Anterior cingulate cortex (tissue), 58 donors: ENCODE results near the gene BLZF1.
"Not testable (repeated sequence)": the region's sequence is repeated elsewhere in the genome, so short reads cannot be mapped to it uniquely, and the experiment has no call there.

ENCODE experiments used
- DNase-seq, 58 donors: peaks; one replicate each; lab custom pipeline; 2025; lab: John Stamatoyannopoulos, UW

Gene BLZF1, protein sequence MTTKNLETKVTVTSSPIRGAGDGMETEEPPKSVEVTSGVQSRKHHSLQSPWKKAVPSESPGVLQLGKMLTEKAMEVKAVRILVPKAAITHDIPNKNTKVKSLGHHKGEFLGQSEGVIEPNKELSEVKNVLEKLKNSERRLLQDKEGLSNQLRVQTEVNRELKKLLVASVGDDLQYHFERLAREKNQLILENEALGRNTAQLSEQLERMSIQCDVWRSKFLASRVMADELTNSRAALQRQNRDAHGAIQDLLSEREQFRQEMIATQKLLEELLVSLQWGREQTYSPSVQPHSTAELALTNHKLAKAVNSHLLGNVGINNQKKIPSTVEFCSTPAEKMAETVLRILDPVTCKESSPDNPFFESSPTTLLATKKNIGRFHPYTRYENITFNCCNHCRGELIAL

DNA sequence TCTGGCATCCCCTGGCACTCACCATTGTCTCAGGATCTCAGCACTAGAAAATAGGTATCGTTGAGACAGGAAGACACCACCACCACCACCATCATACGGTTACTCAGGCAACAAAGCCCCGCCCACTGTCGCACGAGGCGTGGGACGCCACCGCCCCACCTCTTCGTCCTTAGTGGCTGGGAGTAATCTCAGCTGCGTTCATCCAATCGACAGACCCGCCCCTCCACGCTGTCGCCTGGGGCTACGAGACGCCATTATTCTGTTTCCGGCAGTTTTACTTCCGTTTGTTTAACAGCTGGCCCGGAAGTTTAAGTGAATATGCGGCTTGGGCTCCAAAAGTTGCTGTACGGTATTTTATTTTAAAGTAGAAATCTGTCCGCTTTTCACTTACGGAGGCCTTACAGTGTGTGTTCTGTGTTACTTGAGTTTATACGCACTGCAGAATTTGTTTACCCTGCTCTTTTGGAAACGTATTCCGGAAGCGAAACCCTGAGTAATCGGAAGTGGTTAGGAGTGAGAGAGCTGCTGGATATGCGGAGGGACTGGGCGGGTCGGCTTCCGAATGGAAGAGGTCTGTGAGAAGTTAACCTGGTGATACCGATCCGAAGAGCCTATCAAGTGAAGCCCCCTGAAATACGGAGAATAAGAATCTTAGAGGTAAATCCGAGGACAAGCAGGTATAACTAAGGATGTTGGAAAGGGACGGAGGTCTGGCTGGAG, at the start of gene BLZF1, which contains the start of gene NME7:
BLZF1 (plus strand) TSS at position 510 of the 720 bp plus-strand sequence. CDS start 1,328 bp downstream, outside the sequence.
NME7 (minus strand) TSS at position 112 of the 720 bp plus-strand sequence; CDS start at position 25, 87 bp downstream.
- peak; percentile 68 to 97 (median 92) for DNase-seq

DNA sequence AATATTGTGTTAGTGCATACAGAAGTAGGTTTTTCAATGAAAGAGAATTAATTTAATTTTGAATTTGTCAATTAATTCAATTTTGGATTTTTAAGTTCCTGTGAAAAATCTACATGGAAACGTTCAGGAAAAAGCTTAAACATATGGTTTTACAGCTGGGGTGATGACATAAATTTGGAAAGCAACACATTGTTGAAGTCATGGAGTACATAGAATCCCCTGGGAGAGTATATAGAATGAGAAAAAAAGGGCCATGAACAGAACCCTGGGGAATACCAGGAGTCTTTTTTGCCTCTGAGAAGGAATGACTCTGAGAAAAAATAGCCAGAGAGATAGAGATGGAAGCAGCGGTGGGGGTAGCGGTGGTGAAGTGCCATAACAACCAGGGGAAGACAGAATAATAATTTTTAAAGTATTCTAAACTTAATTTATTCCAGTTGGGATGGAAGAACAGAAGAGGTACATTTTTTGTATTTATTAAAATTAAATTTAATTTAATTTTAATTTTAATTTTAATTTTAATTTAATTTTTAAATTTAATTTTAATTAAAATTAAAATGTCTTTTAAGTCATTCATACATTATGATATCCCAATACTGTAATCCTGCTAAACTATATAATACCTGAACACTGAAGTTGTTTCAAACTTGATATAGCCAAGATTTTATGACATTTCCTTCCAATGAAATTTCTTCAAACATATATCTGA, 49.3 kb upstream of the BLZF1 start:
- DNase-seq = peak in 1 of 58 donors; percentile 7

DNA sequence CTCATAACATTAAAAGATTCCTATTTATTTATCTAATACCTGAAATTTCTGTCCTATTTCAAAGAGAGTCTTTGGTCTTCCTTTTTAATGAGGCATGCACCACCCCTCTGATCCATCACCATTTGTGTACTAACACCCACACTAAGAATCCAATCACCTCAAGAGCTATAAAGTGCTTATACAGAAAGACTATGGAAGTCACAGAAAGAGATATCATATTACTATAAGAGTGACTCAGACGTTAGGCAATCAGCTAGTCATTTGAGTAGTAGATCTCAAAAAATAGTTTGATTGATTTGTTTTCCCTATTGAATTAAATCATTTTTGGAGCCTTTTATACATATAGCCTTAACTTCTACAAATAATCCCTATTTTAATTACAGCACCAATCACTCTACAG, 46.5 kb upstream of the BLZF1 start:
- no peak for DNase-seq

DNA sequence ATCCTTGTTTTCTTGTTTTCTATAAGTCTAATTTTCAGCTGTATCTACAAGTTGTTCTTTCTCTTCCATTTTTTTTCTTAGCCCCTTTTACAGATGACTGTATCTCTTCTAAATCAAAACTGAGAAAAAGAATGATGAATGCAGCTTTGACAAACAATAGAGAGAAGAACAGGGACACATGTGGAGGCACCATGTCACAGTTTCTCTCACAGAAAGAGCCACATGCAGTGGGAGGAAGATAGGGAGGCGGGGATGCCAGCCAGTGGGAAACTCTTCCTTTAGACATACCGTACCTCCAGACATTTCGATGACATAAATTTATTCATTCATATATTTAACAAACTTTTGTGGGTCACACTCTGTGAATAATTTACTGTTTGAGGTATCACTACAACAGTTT, 45.9 kb upstream of the BLZF1 start:
- no peak for DNase-seq

DNA sequence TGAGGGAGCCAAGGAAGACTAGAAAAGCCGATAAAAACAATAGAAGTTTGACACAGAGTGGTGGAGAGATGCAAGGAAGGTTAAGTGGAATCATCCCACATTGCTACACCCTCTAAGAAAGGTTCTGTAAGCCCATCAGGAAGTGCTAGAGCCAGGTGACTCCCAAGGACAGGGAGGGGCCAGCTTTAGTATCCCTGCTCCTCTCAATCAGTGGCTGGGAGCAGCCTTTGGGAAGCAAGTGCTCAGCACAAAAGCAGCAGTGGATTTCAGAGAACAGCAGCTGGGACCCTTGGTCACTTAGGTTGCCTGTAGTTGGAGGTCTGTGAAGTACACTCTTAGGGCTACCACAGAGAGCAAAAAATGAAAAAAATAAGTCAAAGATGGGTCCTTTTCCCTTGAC, 42.9 kb upstream of the BLZF1 start:
- DNase-seq = no peak

DNA sequence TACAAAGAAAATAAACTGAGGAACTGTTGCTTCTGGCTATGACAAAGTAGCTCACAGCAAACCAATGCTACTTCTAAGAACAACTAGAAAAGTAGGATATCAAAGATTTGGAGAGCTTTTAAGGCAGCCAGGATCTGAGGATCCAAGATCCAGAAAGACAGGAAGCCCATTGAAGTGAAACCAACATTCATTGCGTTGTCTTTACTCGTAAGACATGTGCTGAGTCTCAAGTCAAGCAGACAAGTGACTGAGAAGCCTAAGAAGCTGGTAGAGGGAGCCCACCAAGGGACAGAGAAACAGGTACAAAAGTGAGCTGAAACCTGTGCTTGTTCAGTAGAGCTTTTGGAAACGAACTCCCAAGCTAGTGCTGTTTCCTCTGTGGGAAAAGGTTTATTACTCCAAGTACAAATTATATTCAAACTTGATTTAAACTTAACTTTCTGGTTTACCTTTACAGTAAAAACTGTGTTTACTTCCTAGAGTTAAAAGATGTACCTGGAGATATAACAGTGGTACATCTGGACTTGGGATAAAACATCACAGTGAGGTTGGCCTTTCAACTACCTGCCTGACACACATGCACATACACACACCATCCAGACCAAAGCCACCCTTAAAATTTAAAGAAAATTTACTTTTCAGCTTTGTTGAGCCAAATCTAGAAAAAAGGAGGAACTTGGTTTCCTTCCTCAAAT, 41.6 kb upstream of the BLZF1 start:
- DNase-seq = no peak

DNA sequence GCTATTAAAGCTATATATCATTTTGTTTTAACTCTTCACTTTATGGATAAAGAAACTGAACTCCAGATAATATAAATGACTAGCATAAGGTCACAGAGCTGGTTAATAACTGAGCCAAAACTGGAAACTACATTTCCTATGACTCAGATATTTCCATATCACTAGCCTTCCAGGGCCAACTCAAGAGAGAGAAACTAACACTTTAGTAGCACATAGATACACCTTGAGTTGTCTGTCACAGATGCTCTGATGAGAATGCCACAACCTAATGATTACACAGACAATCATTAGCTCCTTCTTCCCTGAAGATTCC, 41.1 kb upstream of the BLZF1 start:
- no peak for DNase-seq

DNA sequence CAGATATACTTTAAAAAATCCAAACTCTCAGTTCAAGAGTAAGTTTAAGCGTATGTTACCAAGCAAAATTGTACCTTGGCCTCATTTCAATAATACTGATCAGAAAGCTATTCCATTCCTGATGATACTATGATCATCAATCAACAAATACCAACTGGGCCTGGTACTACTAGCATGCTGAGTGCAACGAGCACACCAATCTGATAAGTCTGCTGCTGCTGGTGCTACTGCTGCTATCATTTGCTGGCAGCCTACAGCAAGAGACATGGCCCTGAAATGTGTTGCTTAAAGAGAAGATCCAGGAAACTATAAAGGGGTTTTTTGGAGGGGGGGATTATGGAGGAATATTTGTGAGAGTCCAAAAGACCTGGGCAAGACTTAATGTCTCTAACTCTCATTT, 40.1 kb upstream of the BLZF1 start:
- no peak for DNase-seq

DNA sequence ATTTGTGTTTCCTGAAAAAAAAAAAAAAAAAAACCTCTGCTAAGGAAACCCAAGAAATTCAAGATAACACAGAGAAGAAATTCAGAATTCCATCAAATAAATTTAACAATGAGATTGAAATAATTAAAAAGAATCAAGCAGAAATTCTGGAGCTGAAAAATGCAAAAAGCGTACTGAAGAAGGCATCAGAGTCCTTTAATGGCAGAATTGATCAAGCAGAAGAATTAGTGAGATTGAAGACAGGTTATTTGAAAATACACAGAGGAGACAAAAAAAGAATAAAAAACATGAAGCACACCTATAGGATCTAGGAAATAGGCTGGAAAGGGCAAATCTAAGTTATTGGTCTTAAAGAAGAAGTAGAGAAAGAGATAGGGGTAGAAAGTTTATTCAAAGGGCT, 38.6 kb upstream of the BLZF1 start:
- no peak for DNase-seq

DNA sequence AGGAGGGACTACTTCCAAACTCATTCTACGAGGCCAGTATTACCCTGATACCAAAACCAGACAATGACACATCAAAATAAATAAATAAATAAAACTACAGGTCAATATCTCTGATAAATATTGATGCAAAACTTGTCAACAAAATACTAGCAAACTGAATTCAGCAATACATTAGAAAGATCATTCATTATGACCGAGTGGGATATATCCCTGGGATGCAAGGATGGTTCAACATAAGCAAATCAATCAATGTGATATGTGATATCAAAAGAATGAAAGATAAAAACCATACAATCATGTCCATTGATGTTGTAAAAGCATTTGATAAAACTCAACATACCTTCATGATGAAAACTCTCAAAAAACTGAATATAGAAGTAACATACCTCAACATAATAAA, 37.1 kb upstream of the BLZF1 start:
- DNase-seq = no peak

DNA sequence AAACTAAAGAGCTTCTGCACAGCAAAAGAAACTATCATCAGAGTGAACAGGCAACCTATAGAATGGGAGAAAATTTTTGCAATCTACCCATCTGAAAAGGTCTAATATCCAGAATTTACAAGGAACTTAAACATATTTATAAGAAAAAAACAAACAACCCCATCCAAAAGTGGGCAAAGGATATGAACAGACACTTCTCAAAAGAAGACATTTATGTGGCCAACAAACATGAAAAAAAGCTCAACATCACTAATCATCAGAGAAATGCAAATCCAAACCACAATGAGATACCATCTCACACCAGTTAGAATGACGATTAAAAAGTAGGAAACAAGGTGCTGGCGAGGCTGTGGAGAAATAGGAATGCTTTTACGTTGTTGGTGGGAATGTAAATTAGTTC, 33.3 kb upstream of the BLZF1 start:
- DNase-seq = not testable (repeated sequence)

DNA sequence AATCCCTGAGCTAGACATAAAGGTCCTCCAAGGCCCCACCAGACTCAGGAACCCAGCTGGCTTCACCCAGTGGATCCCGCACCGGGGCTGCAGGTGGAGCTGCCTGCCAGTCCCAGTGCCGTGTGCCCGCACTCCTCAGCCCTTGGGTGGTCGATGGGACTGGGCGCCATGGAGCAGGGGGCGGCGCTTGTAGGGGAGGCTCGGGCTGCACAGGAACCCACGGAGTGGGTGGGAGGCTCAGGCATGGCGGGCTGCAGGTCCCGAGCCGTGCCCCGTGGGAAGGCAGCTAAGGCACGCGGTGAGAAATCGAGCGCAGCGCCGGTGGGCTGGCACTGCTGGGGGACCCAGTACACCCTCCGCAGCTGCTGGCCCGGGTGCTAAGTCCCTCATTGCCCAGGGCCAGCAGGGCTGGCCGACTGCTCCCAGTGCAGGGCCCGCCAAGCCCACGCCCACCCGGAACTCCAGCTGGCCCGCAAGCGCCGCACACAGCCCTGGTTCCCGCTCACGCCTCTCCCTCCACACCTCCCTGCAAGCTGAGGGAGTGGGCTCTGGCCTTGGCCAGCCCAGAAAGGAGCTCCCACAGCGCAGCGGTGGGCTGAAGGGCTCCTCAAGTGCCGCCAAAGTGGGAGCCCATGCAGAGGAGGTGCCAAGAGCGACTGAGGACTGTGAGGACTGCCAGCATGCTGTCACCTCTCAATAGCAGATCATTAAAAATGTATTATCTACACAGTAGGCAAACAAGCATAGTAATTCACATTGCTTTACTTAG, 30.9 kb upstream of the BLZF1 start:
- DNase-seq = not testable (repeated sequence)

DNA sequence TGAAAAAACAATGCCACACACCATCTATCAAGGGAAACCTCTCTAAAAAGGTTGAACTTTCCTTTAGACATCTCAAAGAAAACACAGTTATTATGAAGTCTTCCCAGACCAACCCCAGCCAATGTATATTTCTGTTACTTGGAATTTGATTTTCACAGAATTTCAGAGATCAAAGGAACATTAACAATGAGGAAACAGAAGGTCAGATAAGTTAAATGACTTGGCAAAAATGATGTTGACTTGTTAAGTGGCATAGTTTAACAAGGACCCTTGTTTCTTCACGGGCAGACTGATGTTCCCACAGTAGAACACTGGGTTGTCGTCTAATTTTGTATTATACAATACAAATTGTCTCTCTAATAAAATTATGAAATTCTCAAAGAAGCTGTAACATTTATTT, 29.4 kb upstream of the BLZF1 start:
- DNase-seq = no peak

DNA sequence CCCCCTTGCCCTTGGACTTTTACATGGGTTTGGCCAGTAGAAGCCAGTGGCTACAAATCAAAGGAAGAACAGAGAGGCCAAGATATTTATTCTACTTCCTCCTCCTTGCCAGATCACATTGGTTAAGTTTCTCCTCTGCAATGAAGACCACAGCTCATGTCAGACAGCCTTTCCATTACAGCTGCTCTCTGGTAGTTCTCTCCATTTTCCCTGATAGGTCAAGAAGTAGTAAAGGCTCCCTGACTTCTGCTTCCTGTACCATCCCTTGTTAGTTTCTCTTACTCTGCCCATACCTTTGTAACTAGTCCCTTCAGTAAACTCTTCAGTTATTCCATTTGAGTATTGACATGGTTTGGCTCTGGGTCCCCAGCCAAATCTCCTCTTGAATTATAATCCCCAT, 28.2 kb upstream of the BLZF1 start:
- DNase-seq = no peak

DNA sequence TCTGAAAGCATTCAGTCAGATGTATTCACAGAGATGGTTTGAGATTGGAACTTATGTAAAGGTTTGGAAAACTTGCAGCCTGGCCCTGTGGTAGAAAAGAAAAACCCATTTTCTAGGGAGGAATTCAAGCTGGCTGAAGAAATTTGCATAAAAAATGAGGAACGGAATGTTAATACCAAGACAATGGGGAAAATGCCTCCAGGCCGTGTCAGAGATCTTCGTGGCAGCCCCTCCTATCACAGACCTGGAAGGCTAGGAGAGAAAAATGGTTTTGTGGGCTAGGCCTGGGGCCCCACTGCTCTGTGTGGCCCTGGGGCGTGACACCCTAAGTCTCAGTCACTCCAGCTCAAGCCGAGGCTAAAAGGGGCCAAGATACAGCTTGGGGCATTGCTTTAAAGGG, 27.1 kb upstream of the BLZF1 start:
- no peak for DNase-seq

DNA sequence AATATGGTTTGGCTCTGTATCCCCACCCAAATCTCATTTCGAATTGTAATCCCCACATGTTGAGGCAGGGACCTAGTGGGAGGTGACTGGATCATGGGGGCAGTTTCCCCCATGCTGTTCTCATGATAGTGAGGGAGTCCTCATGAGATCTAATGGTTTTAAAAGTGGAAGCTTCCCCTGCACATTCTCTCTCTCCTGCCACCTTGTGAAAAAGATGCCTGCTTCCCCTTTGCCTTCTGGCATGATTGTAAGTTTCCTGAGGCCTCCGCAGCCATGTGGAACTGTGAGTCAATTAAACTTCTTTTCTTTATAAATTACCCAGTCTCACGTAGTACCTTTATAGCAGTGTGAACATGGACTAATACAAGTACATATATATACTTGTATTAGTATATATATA, 25.9 kb upstream of the BLZF1 start:
- DNase-seq = not testable (repeated sequence)

DNA sequence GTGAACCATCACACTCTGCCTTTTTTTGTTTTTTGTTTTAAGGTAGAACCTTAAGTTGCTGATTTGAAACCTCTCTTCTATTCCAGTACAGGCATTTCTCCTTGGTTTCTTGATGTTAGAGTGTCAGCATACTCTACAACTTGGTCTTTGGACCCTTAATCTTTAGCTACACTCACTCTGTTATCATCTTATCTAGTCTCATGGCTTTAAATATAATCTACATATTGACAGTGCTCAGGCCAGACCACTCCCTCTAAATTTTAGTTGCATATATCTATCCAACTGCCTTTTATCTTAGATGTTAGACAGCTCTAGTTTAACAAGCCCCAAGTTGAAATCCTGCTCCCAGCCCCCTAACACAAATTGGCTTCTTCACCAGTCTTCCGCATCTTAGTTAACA, 22.5 kb upstream of the BLZF1 start:
- no peak for DNase-seq

DNA sequence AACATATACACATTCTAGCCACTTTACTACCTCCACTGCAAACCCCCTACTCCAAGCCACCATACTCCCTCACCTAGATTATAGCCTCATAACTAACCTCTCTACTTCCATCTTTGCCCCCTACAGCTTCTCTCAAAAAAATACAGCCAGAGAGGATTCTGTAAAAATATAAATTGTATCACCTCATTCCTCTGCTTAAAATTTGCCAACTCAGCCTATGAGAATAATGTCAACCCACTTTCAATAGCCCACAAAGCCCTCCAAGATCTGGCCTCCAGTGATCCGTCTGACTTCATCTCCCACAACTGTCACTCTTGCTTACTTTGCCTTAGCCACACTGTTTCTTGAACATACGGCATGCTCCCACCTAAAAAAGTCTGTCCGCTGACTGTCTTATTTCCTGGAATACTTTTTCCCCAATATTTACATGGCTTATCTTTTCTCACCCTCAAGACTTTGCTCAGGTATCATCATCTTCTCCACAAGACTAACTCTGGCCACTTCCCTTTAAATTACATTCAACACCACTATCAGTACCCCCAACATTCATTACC, 21.9 kb upstream of the BLZF1 start:
- DNase-seq = no peak

DNA sequence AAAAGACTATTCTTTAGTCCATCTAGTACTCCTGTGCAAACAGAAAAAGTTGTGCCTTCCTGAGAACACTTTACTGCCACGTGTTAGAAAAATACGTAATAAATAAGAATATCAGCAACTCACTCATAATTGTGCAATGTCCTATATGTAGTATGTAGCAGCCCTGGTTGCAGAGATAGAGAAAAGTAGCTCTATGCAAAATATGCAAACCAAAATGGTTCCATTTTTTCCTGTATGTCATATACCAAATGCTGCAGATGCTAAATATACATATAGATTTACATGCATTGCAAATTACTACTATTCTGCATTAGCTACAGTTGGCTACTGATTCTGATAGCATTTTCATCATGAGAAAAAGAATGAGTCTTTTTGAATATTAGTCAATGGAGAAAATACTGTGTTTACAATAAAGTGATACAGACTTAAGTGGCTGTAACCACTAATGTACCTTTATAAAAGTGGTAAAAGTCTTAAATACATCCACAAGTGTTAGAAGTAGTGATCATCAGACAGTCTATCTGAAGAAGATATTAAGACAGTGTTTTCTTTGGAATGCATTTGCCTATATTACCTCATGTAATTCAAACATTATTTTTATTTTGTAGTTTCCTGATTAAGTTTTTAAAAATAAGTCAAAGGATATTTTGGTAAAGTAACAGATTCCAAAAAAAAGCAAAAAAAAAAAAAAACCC, 20.2 kb upstream of the BLZF1 start:
- DNase-seq = no peak
